Neural crest cell (in vitro differentiated cells): ENCODE results near the gene MTMR3. TPM values are rescaled to one million over a fixed set of nuclear protein-coding genes. Genes with fewer than 3 reads are reported as not detected.

Experiments used
- DNase-seq: peaks from one replicate; pipeline ENCODE4 v3.0.0; 2021; ENCODE audit warnings: low read depth, mixed read lengths, low spot score
- H3K27ac Mint-ChIP-seq: one replicate; pipeline ENCODE4 v1.8.0; 2021; ENCODE audit warnings: mild to moderate bottlenecking, mixed read lengths; ENCODE audit not compliant: unreplicated experiment
- H3K27me3 Mint-ChIP-seq: 2 replicates; pipeline ENCODE4 v1.8.0; 2021; ENCODE audit warnings: low read depth, mild to moderate bottlenecking, mixed read lengths
- H3K36me3 Mint-ChIP-seq: 2 replicates; pipeline ENCODE4 v1.8.0; 2021; ENCODE audit warnings: low read depth, mild to moderate bottlenecking, mixed read lengths
- H3K4me1 Mint-ChIP-seq: 2 replicates; pipeline ENCODE4 v1.8.0; 2021; ENCODE audit warnings: mixed read lengths
- H3K4me3 Mint-ChIP-seq: one replicate; pipeline ENCODE4 v1.8.0; 2021; ENCODE audit warnings: mild to moderate bottlenecking, mixed read lengths
- H3K9me3 Mint-ChIP-seq: 2 replicates; pipeline ENCODE4 v1.8.0; 2021; ENCODE audit warnings: mixed read lengths
- microRNA-seq: library from miRNA; unstranded; fragments of <30 nt; microRNA quantifications from one replicate; pipeline ENCODE4, GENCODE V29; 2020
- total RNA-seq: library from RNA; stranded (reverse); gene quantifications from 2 replicates; pipeline ENCODE4 v1.2.1, GENCODE V29; 2021
- TF ChIP-seq, protein P1 (sequence below): fragments of 200-600 bp; sonication (generic); conservative IDR thresholded peaks from 2 replicates; pipeline ENCODE4 v1.5.0; 2021; ENCODE audit warnings: antibody characterized with exemption, mild to moderate bottlenecking

MTMR3 gene
- total RNA-seq, 1 donor from 2014 or later = 35.3 TPM

GRCh38 chr22:30079952-30080533 is 197.1 kb downstream of the MTMR3 start, which contains the start of gene HORMAD2:
TSS of gene HORMAD2 (plus strand) at chr22:30080464. CDS start at chr22:30093953, 13,489 bp downstream.
- Mint-ChIP-seq H3K9me3 (peaks cover 7% of the 10 kb centered on the region), H3K27ac (no peak within 1 kb of the TSS), H3K36me3 (no peaks in the 10 kb centered on the region), H3K27me3 (peaks cover 39% of the 10 kb centered on the region), H3K4me3 (peak within 1 kb of the TSS; percentile 63), H3K4me1 (peaks cover 11% of the 10 kb centered on the region)
- TF ChIP-seq, protein P1, sequence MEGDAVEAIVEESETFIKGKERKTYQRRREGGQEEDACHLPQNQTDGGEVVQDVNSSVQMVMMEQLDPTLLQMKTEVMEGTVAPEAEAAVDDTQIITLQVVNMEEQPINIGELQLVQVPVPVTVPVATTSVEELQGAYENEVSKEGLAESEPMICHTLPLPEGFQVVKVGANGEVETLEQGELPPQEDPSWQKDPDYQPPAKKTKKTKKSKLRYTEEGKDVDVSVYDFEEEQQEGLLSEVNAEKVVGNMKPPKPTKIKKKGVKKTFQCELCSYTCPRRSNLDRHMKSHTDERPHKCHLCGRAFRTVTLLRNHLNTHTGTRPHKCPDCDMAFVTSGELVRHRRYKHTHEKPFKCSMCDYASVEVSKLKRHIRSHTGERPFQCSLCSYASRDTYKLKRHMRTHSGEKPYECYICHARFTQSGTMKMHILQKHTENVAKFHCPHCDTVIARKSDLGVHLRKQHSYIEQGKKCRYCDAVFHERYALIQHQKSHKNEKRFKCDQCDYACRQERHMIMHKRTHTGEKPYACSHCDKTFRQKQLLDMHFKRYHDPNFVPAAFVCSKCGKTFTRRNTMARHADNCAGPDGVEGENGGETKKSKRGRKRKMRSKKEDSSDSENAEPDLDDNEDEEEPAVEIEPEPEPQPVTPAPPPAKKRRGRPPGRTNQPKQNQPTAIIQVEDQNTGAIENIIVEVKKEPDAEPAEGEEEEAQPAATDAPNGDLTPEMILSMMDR = no peak
- peak; percentile 81 for DNase-seq

Small RNA genes within 50 kb of the gene (microRNA-seq; reads per million reads assigned to microRNA genes)
- 7.7 reads per million, percentile 11 among the genes with 10 or more reads in this experiment for gene MIR6818

Other genes with a start within 250 kb of the MTMR3 start
- not detected in 2 replicates for gene CABP7, start 163.2 kb upstream of the MTMR3 start, total RNA-seq
- 25.3 and 26.2 TPM in 2 replicates for gene ZMAT5, start 116.2 kb upstream of the MTMR3 start, total RNA-seq
- gene UQCR10, start 115.8 kb upstream of the MTMR3 start, total RNA-seq = 116 and 120 TPM in 2 replicates
- 44.6 and 45.6 TPM in 2 replicates for gene ASCC2, start 44.9 kb upstream of the MTMR3 start, total RNA-seq
- not detected in 2 replicates for gene HORMAD2, start 197.3 kb downstream of the MTMR3 start, total RNA-seq